ENCODE results near the gene CD52. TPM values are rescaled to one million over a fixed set of nuclear protein-coding genes. Genes with fewer than 3 reads are reported as not detected.
A peak's percentile ranks its signal among the peaks of the same experiment; 100 is the strongest.

CD52 gene
- total and polyA plus RNA-seq, 11 donors: 1.6 to 89.9 (median 6.5) TPM; not detected in 1

- 72 to 86% (median 78%) methylated on average over 1 of the region's 1 CpG for WGBS, 4 donors
- Histone ChIP-seq H3K36me3 (no peaks in the 10 kb centered on the region), H3K9me3 (no peaks in the 10 kb centered on the region), H3K4me1 (peaks cover 0 to 17% (median 10%) of the 10 kb centered on the region in 12 donors), H3K27ac (no peak overlapping the region), H3K4me3 (no peak overlapping the region), H3K27me3 (peaks cover 0 to 30% (median 18%) of the 10 kb centered on the region in 9 donors)
- TF ChIP-seq CTCF (IDR thresholded peaks at IDR 0.05) (no peak), POLR2A (IDR thresholded peaks at IDR 0.05) (no peak)
- intact Hi-C loops (cut with DNase I): no loop called here
- ATAC-seq (no peak), DNase-seq (no peak)
Observed at GRCh38 chr1:26338670-26339069, 20.9 kb downstream of the CD52 start.

GRCh38 chr1:26340047-26340481, 22.3 kb downstream of the CD52 start:
- 60 to 71% (median 67%) methylated on average over 4 of the region's 4 CpGs for WGBS, 4 donors
- no peaks in the 10 kb centered on the region for H3K36me3 ChIP-seq
- TF ChIP-seq POLR2A (IDR thresholded peaks at IDR 0.05) (no peak), CTCF (IDR thresholded peaks at IDR 0.05) (no peak)
- H3K9me3 ChIP-seq: no peaks in the 10 kb centered on the region
- peaks cover 0 to 21% (median 5%) of the 10 kb centered on the region in 9 donors for H3K27me3 ChIP-seq
- peaks cover 0 to 17% (median 10%) of the 10 kb centered on the region in 12 donors for H3K4me1 ChIP-seq
- H3K4me3 ChIP-seq: no peak overlapping the region
- intact Hi-C loops (cut with DNase I): no loop called here
- H3K27ac ChIP-seq: no peak overlapping the region
- no peak for DNase-seq
- no peak for ATAC-seq

GRCh38 chr1:26344147-26344920, 26.6 kb downstream of the CD52 start:
- no peaks in the 10 kb centered on the region for H3K36me3 ChIP-seq
- no peak overlapping the region for H3K4me3 ChIP-seq
- H3K27ac ChIP-seq: no peak overlapping the region
- 88 to 91% (median 90%) methylated on average over 14 to 15 of the region's 15 CpGs for WGBS, 4 donors
- DNase-seq: no peak
- ATAC-seq: no peak
- TF ChIP-seq CTCF (IDR thresholded peaks at IDR 0.05) (no peak), POLR2A (IDR thresholded peaks at IDR 0.05) (no peak)
- H3K27me3 ChIP-seq: peaks cover 0 to 5% (median 0%) of the 10 kb centered on the region in 9 donors
- H3K4me1 ChIP-seq: no peaks in the 10 kb centered on the region
- no peaks in the 10 kb centered on the region for H3K9me3 ChIP-seq
- intact Hi-C loops (cut with DNase I): no loop called here

- intact Hi-C loops (cut with DNase I): no loop called here
- TF ChIP-seq CTCF (IDR thresholded peaks at IDR 0.05) (no peak), POLR2A (IDR thresholded peaks at IDR 0.05) (no peak)
- Histone ChIP-seq H3K36me3 (no peaks in the 10 kb centered on the region), H3K27ac (no peak overlapping the region), H3K27me3 (peaks cover 0 to 5% (median 0%) of the 10 kb centered on the region in 9 donors), H3K9me3 (no peaks in the 10 kb centered on the region), H3K4me1 (peaks cover 0 to under 1% (median 0%) of the 10 kb centered on the region in 12 donors), H3K4me3 (no peak overlapping the region)
- ATAC-seq: peak in 1 of 4 donors; percentile 29
- DNase-seq: no peak
- 77 to 87% (median 83%) methylated on average over 10 to 15 of the region's 15 CpGs for WGBS, 4 donors
Observed at GRCh38 chr1:26345718-26346117, 28.0 kb downstream of the CD52 start.
